IMR-90 (cell line): ENCODE measurements around the gene TTC7B.

Experiments used
- BHLHE40 ChIP-seq: fragments of 150-350 bp; IDR thresholded peaks from 2 replicates; pipeline ENCODE4 v1.6.1; 2016; ENCODE audit warnings: mild to moderate bottlenecking, low read depth, low read length
- MAFK ChIP-seq: IDR thresholded peaks from 2 replicates; pipeline ENCODE4 v1.6.1; 2012; ENCODE audit warnings: low read depth, low read length, improper control_type of control experiment
- POLR2A ChIP-seq: IDR thresholded peaks from 2 replicates; pipeline ENCODE4 v1.6.1; 2012; ENCODE audit warnings: mild to moderate bottlenecking, low read depth, low read length
- RAD21 ChIP-seq: IDR thresholded peaks from 2 replicates; pipeline ENCODE4 v1.6.1; 2012; ENCODE audit warnings: low read length, improper control_type of control experiment
- SMC3 ChIP-seq: fragments of 150-350 bp; IDR thresholded peaks from 2 replicates; pipeline ENCODE4 v1.6.1; 2016; ENCODE audit warnings: low read depth, mild to moderate bottlenecking, antibody characterized with exemption, low read length, moderate library complexity
- TF ChIP-seq, protein P1 (sequence below): conservative IDR thresholded peaks from 2 replicates; pipeline ENCODE4 v1.5.1; 2012; ENCODE audit warnings: mild to moderate bottlenecking, low read depth, low read length, improper control_type of control experiment

GRCh38 chr14:90605430-90605829 is 210.8 kb downstream of the TTC7B start:
- TF ChIP-seq, protein P1, sequence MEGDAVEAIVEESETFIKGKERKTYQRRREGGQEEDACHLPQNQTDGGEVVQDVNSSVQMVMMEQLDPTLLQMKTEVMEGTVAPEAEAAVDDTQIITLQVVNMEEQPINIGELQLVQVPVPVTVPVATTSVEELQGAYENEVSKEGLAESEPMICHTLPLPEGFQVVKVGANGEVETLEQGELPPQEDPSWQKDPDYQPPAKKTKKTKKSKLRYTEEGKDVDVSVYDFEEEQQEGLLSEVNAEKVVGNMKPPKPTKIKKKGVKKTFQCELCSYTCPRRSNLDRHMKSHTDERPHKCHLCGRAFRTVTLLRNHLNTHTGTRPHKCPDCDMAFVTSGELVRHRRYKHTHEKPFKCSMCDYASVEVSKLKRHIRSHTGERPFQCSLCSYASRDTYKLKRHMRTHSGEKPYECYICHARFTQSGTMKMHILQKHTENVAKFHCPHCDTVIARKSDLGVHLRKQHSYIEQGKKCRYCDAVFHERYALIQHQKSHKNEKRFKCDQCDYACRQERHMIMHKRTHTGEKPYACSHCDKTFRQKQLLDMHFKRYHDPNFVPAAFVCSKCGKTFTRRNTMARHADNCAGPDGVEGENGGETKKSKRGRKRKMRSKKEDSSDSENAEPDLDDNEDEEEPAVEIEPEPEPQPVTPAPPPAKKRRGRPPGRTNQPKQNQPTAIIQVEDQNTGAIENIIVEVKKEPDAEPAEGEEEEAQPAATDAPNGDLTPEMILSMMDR: no peak
- TF ChIP-seq MAFK: no peak
- TF ChIP-seq POLR2A: no peak
- TF ChIP-seq SMC3: no peak
- TF ChIP-seq BHLHE40: no peak
- no peak for TF ChIP-seq RAD21
